Hair follicular keratinocyte (primary cell): ENCODE data around the gene SKA1. TPM values are rescaled to one million over a fixed set of nuclear protein-coding genes. Genes with fewer than 3 reads are reported as not detected.

ENCODE experiments used
- total RNA-seq: library from RNA; depleted of rRNA; stranded (reverse); fragments of >200 nt; gene quantifications from 2 replicates; pipeline ENCODE4 v1.2.3, GENCODE V29; 2015

SKA1 gene
- 11.4 and 20.0 TPM in 2 replicates for total RNA-seq

GRCh38 chr18:50374753-50375391, at the start of gene SKA1:
Gene SKA1 (plus strand): TSS chr18:50375046. CDS start chr18:50375831, 785 bp downstream.

Other genes with a start within 250 kb of the SKA1 start
- 2.5 and 7.7 TPM in 2 replicates for gene MYO5B, start 179.9 kb upstream of the SKA1 start, total RNA-seq
- 0.04 and 0.86 TPM in 2 replicates for gene CFAP53, start 108.6 kb upstream of the SKA1 start, total RNA-seq
- gene MBD1, start 93.5 kb upstream of the SKA1 start, total RNA-seq, result 87.2 and 107 TPM in 2 replicates
- 35.5 and 53.5 TPM in 2 replicates for gene CXXC1, start 87.4 kb upstream of the SKA1 start, total RNA-seq
- not detected in 2 replicates for gene MAPK4, start 185.0 kb downstream of the SKA1 start, total RNA-seq